ENCODE measurements around the gene MTG2.

Gene MTG2

DNA sequence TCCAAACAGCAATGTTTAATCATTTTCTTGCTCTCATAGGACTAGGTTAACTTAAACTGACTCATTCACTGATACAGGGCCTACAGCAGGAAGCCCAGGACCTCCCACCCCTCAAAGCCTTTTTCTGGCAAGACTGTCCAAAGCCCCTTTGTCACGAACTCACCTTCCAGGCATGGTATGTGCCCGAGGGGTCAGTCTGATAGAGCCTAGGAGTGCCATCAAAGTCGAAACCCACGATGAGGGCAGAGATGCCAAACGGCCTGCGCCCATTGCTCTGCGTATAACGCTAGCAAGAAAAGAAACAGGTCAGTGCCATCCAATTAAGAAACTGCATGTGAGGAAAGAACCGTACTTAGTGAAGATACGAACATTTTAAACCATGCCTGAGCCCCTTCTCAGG lies 43.9 kb upstream of the MTG2 start:
- DNase-seq (ENCODE audit: low read depth), result no peak
- Histone ChIP-seq H3K9me3 (ENCODE audit: control insufficient read depth, low read length) (no peaks in the 10 kb centered on the region), H3K36me3 (ENCODE audit: control insufficient read depth, insufficient read depth, low read length, severe bottlenecking) (peaks cover 63% of the 10 kb centered on the region), H3K4me3 (ENCODE audit: low read length) (no peak overlapping the region), H3K27me3 (replicated peaks; ENCODE audit: control insufficient read depth, insufficient read depth, low read length) (no peaks in the 10 kb centered on the region), H3K9ac (ENCODE audit: low read length) (no peak overlapping the region), H3K4me1 (ENCODE audit: control insufficient read depth, insufficient read depth, low read length) (peaks cover 34% of the 10 kb centered on the region)

DNA sequence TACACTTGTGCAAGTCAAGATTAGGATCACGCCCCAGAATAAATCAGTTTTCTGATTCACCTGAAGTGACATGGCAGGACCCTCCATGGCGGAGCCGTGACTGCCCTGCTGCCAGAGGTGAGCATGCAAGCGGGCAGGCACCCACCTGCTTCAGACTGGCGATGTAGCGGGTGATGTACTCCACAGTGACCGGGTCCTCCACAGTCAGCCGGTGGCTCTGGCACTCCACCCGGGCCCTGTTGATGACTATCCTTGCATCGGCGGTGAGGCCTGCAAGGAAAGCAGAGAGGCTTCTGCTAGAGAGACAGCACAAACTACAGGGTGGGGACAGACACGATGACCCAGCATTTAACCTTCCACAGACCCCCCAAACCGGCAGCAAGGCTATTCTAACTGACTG lies 43.2 kb upstream of the MTG2 start:
- Histone ChIP-seq H3K27me3 (replicated peaks; ENCODE audit: control insufficient read depth, insufficient read depth, low read length) (no peaks in the 10 kb centered on the region), H3K9ac (ENCODE audit: low read length) (peak overlapping the region; percentile 27), H3K36me3 (ENCODE audit: control insufficient read depth, insufficient read depth, low read length, severe bottlenecking) (peaks cover 59% of the 10 kb centered on the region), H3K9me3 (ENCODE audit: control insufficient read depth, low read length) (no peaks in the 10 kb centered on the region), H3K4me3 (ENCODE audit: low read length) (no peak overlapping the region), H3K4me1 (ENCODE audit: control insufficient read depth, insufficient read depth, low read length) (peaks cover 34% of the 10 kb centered on the region)
- no peak for DNase-seq (ENCODE audit: low read depth)

- DNase-seq (ENCODE audit: low read depth), result no peak
- H3K27me3 ChIP-seq (replicated peaks; ENCODE audit: control insufficient read depth, insufficient read depth, low read length), result no peaks in the 10 kb centered on the region
- H3K4me1 ChIP-seq (ENCODE audit: control insufficient read depth, insufficient read depth, low read length), result peaks cover 36% of the 10 kb centered on the region
- H3K36me3 ChIP-seq (ENCODE audit: control insufficient read depth, insufficient read depth, low read length, severe bottlenecking), result peaks cover 48% of the 10 kb centered on the region
- H3K4me3 ChIP-seq (ENCODE audit: low read length), result peak overlapping the region; percentile 94
- H3K9ac ChIP-seq (ENCODE audit: low read length), result peak overlapping the region; percentile 97
- H3K9me3 ChIP-seq (ENCODE audit: control insufficient read depth, low read length), result no peaks in the 10 kb centered on the region
Measured at GRCh38 chr20:62141043-62141396, 41.8 kb upstream of the MTG2 start.

DNA sequence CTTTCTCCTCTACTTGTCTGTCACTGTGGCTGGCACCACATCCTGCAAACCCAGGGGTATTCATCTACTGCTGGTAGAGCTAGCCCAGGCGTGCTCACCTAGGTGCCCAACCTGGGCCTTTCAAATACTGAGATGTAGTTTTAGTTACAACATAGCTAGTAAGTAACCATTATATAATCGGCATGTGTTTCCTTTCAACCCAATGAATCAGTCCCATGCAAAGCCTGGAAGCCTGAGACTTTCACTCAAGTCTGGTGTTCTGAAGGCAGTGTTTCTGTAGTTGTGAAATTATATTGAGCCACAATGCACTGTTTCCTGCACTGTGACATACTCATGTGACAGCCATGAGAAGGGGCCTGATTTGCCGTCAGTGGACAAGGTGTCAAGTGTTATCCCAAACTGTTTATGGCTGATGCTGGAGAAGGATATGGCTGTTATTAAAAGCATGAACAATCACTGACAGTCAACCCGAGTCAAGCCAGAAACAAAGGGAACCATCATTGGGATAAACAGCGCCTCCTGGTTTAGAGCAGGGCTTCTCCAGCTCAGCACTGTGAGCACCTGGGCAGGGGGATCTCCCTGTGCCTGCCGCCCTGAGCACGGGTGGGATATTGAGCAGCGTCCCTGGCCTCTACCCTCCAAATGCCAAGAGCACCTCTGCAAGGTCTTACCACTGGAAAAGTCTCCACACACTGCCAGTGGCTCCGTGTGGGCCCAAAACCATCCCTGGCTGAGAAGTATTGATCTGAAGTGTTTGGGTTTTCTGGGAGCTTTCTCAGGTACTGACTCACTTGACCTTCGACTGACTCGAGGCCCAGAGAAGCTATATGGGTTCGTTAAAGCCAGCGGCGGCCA lies 41.2 kb upstream of the MTG2 start:
- Histone ChIP-seq H3K27me3 (replicated peaks; ENCODE audit: control insufficient read depth, insufficient read depth, low read length) (no peaks in the 10 kb centered on the region), H3K4me1 (ENCODE audit: control insufficient read depth, insufficient read depth, low read length) (peaks cover 36% of the 10 kb centered on the region), H3K4me3 (ENCODE audit: low read length) (peak overlapping the region; percentile 94), H3K36me3 (ENCODE audit: control insufficient read depth, insufficient read depth, low read length, severe bottlenecking) (peaks cover 42% of the 10 kb centered on the region), H3K9ac (ENCODE audit: low read length) (peak overlapping the region; percentile 97), H3K9me3 (ENCODE audit: control insufficient read depth, low read length) (no peaks in the 10 kb centered on the region)
- peak; percentile 66 for DNase-seq (ENCODE audit: low read depth)

GRCh38 chr20:62142252-62143080 lies 40.4 kb upstream of the MTG2 start:
- Histone ChIP-seq H3K27me3 (replicated peaks; ENCODE audit: control insufficient read depth, insufficient read depth, low read length) (no peaks in the 10 kb centered on the region), H3K9me3 (ENCODE audit: control insufficient read depth, low read length) (no peaks in the 10 kb centered on the region), H3K4me3 (ENCODE audit: low read length) (peak overlapping the region; percentile 94), H3K4me1 (ENCODE audit: control insufficient read depth, insufficient read depth, low read length) (peaks cover 36% of the 10 kb centered on the region), H3K36me3 (ENCODE audit: control insufficient read depth, insufficient read depth, low read length, severe bottlenecking) (peaks cover 33% of the 10 kb centered on the region), H3K9ac (ENCODE audit: low read length) (peak overlapping the region; percentile 97)
- peak; percentile 56 for DNase-seq (ENCODE audit: low read depth)

GRCh38 chr20:62143081-62143956 lies 39.5 kb upstream of the MTG2 start, which contains the start of the genes PSMA7 and SS18L1:
TSS of gene PSMA7 (minus strand) at chr20:62143394. CDS start at chr20:62143303, 91 bp downstream.
TSS of gene SS18L1 (plus strand) at chr20:62143769. CDS start at chr20:62143821, 52 bp downstream.
- peak; percentile 96 for DNase-seq (ENCODE audit: low read depth)
- Histone ChIP-seq H3K27me3 (replicated peaks; ENCODE audit: control insufficient read depth, insufficient read depth, low read length) (no peaks in the 10 kb centered on the region), H3K9ac (ENCODE audit: low read length) (peak within 1 kb of the TSS; percentile 97), H3K4me1 (ENCODE audit: control insufficient read depth, insufficient read depth, low read length) (peaks cover 36% of the 10 kb centered on the region), H3K4me3 (ENCODE audit: low read length) (peak within 1 kb of the TSS; percentile 94), H3K36me3 (ENCODE audit: control insufficient read depth, insufficient read depth, low read length, severe bottlenecking) (peaks cover 25% of the 10 kb centered on the region), H3K9me3 (ENCODE audit: control insufficient read depth, low read length) (no peaks in the 10 kb centered on the region)

DNA sequence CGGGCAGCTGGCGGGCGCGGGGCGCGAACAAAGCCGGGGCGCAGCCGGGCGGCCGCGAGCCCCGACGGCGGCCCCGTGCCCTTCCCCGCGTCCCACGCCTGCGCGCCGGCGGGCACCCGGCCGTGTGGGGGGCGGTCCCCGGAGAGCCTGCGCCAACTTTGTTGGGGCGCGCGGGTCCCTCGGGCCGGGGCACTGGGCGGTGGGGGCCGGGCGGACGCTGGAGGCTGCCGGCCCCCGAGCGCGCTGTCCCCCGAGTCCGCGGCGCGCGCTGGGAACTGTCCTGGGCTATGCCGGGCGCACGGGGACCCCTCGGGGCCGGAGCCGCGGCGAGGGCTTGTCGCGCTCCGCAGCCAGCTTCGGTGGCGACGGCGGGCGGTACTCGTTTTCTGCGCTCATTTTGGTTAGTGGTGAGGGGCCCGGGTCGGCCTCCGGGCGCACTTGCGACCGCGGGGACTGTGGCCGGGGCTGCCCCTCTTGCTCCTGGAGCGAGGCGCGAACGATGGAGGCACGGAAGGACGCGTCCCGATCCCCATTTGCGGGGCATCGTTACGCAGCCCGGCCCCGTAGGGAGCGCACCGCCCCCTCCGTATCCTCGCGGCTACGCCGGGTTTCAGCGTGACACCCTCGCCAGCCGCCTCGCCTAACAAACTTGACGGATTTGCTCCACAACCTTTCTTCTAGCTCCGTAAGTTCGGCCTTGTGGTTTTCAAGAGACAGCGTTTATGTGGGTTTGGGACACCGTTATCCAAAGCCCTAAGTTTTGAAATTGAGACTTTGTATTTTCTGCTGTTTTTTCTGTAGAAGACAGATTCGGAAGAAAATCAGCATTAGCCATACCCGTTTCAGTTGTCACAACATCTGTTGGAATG lies 38.6 kb upstream of the MTG2 start:
- DNase-seq (ENCODE audit: low read depth), result peak; percentile 89

DNA sequence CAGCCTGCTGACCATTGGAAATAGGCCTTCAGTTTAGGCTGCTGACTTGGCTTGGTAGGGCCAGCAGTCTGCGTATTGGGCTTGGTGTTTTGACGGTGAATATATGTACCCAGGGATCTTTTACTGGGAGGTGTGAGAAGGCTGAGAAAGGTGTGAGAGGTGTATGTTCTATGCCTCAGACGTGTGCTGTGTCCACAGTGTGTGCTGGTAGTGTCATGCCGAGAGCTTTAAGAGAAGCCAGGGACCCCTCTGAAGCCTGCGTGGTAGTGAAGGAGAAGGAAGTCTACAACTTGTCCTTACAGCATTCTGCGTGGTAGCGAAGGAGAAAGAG lies 37.2 kb upstream of the MTG2 start:
- Histone ChIP-seq H3K9ac (ENCODE audit: low read length) (peak overlapping the region; percentile 97), H3K27me3 (replicated peaks; ENCODE audit: control insufficient read depth, insufficient read depth, low read length) (no peaks in the 10 kb centered on the region), H3K36me3 (ENCODE audit: control insufficient read depth, insufficient read depth, low read length, severe bottlenecking) (peaks cover 2% of the 10 kb centered on the region), H3K4me3 (ENCODE audit: low read length) (peak overlapping the region; percentile 94), H3K4me1 (ENCODE audit: control insufficient read depth, insufficient read depth, low read length) (peaks cover 24% of the 10 kb centered on the region), H3K9me3 (ENCODE audit: control insufficient read depth, low read length) (no peaks in the 10 kb centered on the region)
- DNase-seq (ENCODE audit: low read depth), result no peak

More for the DNA sequence above, 38.6 kb upstream of the MTG2 start:
- H3K4me3 ChIP-seq (ENCODE audit: low read length), result peak overlapping the region; percentile 94
- H3K27me3 ChIP-seq (replicated peaks; ENCODE audit: control insufficient read depth, insufficient read depth, low read length), result no peaks in the 10 kb centered on the region
- H3K9me3 ChIP-seq (ENCODE audit: control insufficient read depth, low read length), result no peaks in the 10 kb centered on the region
- H3K4me1 ChIP-seq (ENCODE audit: control insufficient read depth, insufficient read depth, low read length), result peaks cover 36% of the 10 kb centered on the region
- H3K9ac ChIP-seq (ENCODE audit: low read length), result peak overlapping the region; percentile 97
- peaks cover 16% of the 10 kb centered on the region for H3K36me3 ChIP-seq (ENCODE audit: control insufficient read depth, insufficient read depth, low read length, severe bottlenecking)

- DNase-seq (ENCODE audit: low read depth), result no peak
- peaks cover 19% of the 10 kb centered on the region for H3K4me1 ChIP-seq (ENCODE audit: control insufficient read depth, insufficient read depth, low read length)
Measured at GRCh38 chr20:62146019-62146755, 36.6 kb upstream of the MTG2 start.

GRCh38 chr20:62147125-62147524 lies 35.7 kb upstream of the MTG2 start:
- Histone ChIP-seq H3K9me3 (ENCODE audit: control insufficient read depth, low read length) (no peaks in the 10 kb centered on the region), H3K4me3 (ENCODE audit: low read length) (no peak overlapping the region), H3K9ac (ENCODE audit: low read length) (no peak overlapping the region), H3K4me1 (ENCODE audit: control insufficient read depth, insufficient read depth, low read length) (peaks cover 13% of the 10 kb centered on the region), H3K27me3 (replicated peaks; ENCODE audit: control insufficient read depth, insufficient read depth, low read length) (no peaks in the 10 kb centered on the region), H3K36me3 (ENCODE audit: control insufficient read depth, insufficient read depth, low read length, severe bottlenecking) (no peaks in the 10 kb centered on the region)
- no peak for DNase-seq (ENCODE audit: low read depth)

More at GRCh38 chr20:62146019-62146755, 36.6 kb upstream of the MTG2 start:
- H3K9ac ChIP-seq (ENCODE audit: low read length), result peak overlapping the region; percentile 97
- no peak overlapping the region for H3K4me3 ChIP-seq (ENCODE audit: low read length)
- H3K9me3 ChIP-seq (ENCODE audit: control insufficient read depth, low read length), result no peaks in the 10 kb centered on the region
- no peaks in the 10 kb centered on the region for H3K36me3 ChIP-seq (ENCODE audit: control insufficient read depth, insufficient read depth, low read length, severe bottlenecking)
- H3K27me3 ChIP-seq (replicated peaks; ENCODE audit: control insufficient read depth, insufficient read depth, low read length), result no peaks in the 10 kb centered on the region

Data from adipocyte (in vitro differentiated cells).